NCI-H226 (cell line): Measurements from ENCODE around the gene MAD2L2.
A peak's percentile ranks its signal among the peaks of the same experiment; 100 is the strongest.

Experiments
- DNase-seq: peaks from one replicate; pipeline ENCODE4 v3.0.0-alpha.2; 2015

The MAD2L2 gene

GRCh38 chr1:11681071-11681771 is at the start of gene MAD2L2:
Gene MAD2L2 (minus strand): TSS chr1:11681148. CDS start chr1:11680601, 547 bp downstream.
- DNase-seq = peak; percentile 74

- peak; percentile 41 for DNase-seq
Observed at GRCh38 chr1:11730429-11730891, 49.5 kb upstream of the MAD2L2 start.

GRCh38 chr1:11729498-11730428 is 48.8 kb upstream of the MAD2L2 start:
- no peak for DNase-seq

- no peak for DNase-seq
Observed at GRCh38 chr1:11729155-11729497, 48.2 kb upstream of the MAD2L2 start.

- DNase-seq = peak; percentile 20
Observed at GRCh38 chr1:11728126-11728806, 47.3 kb upstream of the MAD2L2 start.

GRCh38 chr1:11727119-11727518 is 46.2 kb upstream of the MAD2L2 start:
- DNase-seq = no peak

GRCh38 chr1:11725616-11726015 is 44.7 kb upstream of the MAD2L2 start:
- DNase-seq = no peak

GRCh38 chr1:11722538-11722937 is 41.6 kb upstream of the MAD2L2 start:
- no peak for DNase-seq

GRCh38 chr1:11721311-11721710 is 40.4 kb upstream of the MAD2L2 start:
- no peak for DNase-seq

GRCh38 chr1:11720525-11720924 is 39.6 kb upstream of the MAD2L2 start:
- DNase-seq = no peak

- no peak for DNase-seq
Observed at GRCh38 chr1:11720033-11720376, 39.1 kb upstream of the MAD2L2 start.

GRCh38 chr1:11719313-11720032 is 38.5 kb upstream of the MAD2L2 start:
- peak; percentile 7 for DNase-seq

GRCh38 chr1:11714831-11715575 is 34.1 kb upstream of the MAD2L2 start:
- DNase-seq = no peak

GRCh38 chr1:11713095-11713494 is 32.1 kb upstream of the MAD2L2 start:
- DNase-seq = no peak

GRCh38 chr1:11712285-11712684 is 31.3 kb upstream of the MAD2L2 start:
- no peak for DNase-seq

- DNase-seq = no peak
Observed at GRCh38 chr1:11711490-11711889, 30.5 kb upstream of the MAD2L2 start.

GRCh38 chr1:11708554-11709350 is 27.8 kb upstream of the MAD2L2 start:
- no peak for DNase-seq

- DNase-seq = no peak
Observed at GRCh38 chr1:11707621-11708276, 26.8 kb upstream of the MAD2L2 start.

GRCh38 chr1:11706292-11706691 is 25.3 kb upstream of the MAD2L2 start:
- DNase-seq = no peak

- DNase-seq = no peak
Observed at GRCh38 chr1:11705596-11705995, 24.6 kb upstream of the MAD2L2 start.
